RPMI8226 (cell line): Measurements from ENCODE around the gene RNF14.

Source experiments
- DNase-seq: peaks from one replicate; pipeline ENCODE4 v3.0.0-alpha.2; 2015

Gene RNF14

GRCh38 chr5:141948812-141949211, 20.1 kb upstream of the RNF14 start:
- DNase-seq: no peak

- DNase-seq: no peak
Measured at GRCh38 chr5:141949511-141949910, 19.4 kb upstream of the RNF14 start.

- DNase-seq: no peak
Measured at GRCh38 chr5:141950207-141951005, 18.5 kb upstream of the RNF14 start.

GRCh38 chr5:141951332-141951781, 17.5 kb upstream of the RNF14 start:
- peak; percentile 80 for DNase-seq

- peak; percentile 73 for DNase-seq
Measured at GRCh38 chr5:141952020-141952419, 16.9 kb upstream of the RNF14 start.

- no peak for DNase-seq
Measured at GRCh38 chr5:141954194-141954593, 14.7 kb upstream of the RNF14 start.

- DNase-seq: peak; percentile 51
Measured at GRCh38 chr5:141957367-141957996, 11.4 kb upstream of the RNF14 start.

- DNase-seq: peak; percentile 57
Measured at GRCh38 chr5:141958113-141958512, 10.8 kb upstream of the RNF14 start, which contains the start of gene PCDH12. Gene PCDH12 (minus strand): TSS chr5:141958202. CDS start chr5:141957851, 351 bp downstream.

- peak; percentile 13 for DNase-seq
Measured at GRCh38 chr5:141958546-141959172, 10.2 kb upstream of the RNF14 start.

- DNase-seq: peak; percentile 69
Measured at GRCh38 chr5:141960018-141960417, 8.9 kb upstream of the RNF14 start.

- DNase-seq: peak; percentile 92
Measured at GRCh38 chr5:141960449-141961323, 8.2 kb upstream of the RNF14 start.

- DNase-seq: no peak
Measured at GRCh38 chr5:141961466-141961865, 7.4 kb upstream of the RNF14 start.

GRCh38 chr5:141963701-141964100, 5.2 kb upstream of the RNF14 start:
- no peak for DNase-seq

- DNase-seq: no peak
Measured at GRCh38 chr5:141965071-141965470, 3.8 kb upstream of the RNF14 start.

GRCh38 chr5:141966275-141966962, 2.5 kb upstream of the RNF14 start:
- no peak for DNase-seq

GRCh38 chr5:141966963-141967333, 2.0 kb upstream of the RNF14 start:
- DNase-seq: no peak

- peak; percentile 80 for DNase-seq
Measured at GRCh38 chr5:141969783-141970771, 1.2 kb downstream of the RNF14 start.

- DNase-seq: no peak
Measured at GRCh38 chr5:141973871-141974595, 5.1 kb downstream of the RNF14 start.

- DNase-seq: no peak
Measured at GRCh38 chr5:141976176-141976575, 7.3 kb downstream of the RNF14 start.

GRCh38 chr5:141978389-141978788, 9.5 kb downstream of the RNF14 start:
- no peak for DNase-seq
